Prostate gland (tissue), 2 donors: ENCODE data around the gene CDH13.

Source experiments
- CTCF ChIP-seq, 4 experiments: fragments of 200-600 bp in 2 of 4; fragments of 450-650 bp in 2 of 4; sonication (generic) in 2 of 4; IDR thresholded peaks; 1 replicate in 3 of 4; 2 replicates in 1 of 4; pipeline ENCODE4 v1.5.1; 2016 to 2019; ENCODE audit warnings: antibody characterized with exemption in 4 of 4, mild to moderate bottlenecking in 2 of 4, moderate library complexity in 2 of 4
- POLR2A ChIP-seq: fragments of 450-650 bp; IDR thresholded peaks from one replicate; pipeline ENCODE4 v1.6.1; 2016; ENCODE audit warnings: antibody characterized with exemption, mild to moderate bottlenecking
- POLR2AphosphoS5 ChIP-seq: sonication (generic); formaldehyde crosslinking; IDR thresholded peaks from one replicate; pipeline ENCODE4 v1.6.1; 2017; ENCODE audit warnings: antibody characterized with exemption

- TF ChIP-seq CTCF (IDR thresholded peaks at IDR 0.05), result no peak
- no peak for TF ChIP-seq POLR2A
- no peak for TF ChIP-seq POLR2AphosphoS5
Observed at GRCh38 chr16:83723901-83724300, 1097.1 kb downstream of the CDH13 start.
